Cortex of kidney (tissue), 1 donor: ENCODE measurements around the gene SSBP3.
"Not testable (repeated sequence)": the region's sequence is repeated elsewhere in the genome, so short reads cannot be mapped to it uniquely, and the experiment has no call there.

Experiments
- DNase-seq: peaks from one replicate; lab custom pipeline; 2025; lab: John Stamatoyannopoulos, UW

SSBP3 gene

GRCh38 chr1:54348700-54349021, 57.5 kb downstream of the SSBP3 start:
- DNase-seq = no peak

DNA sequence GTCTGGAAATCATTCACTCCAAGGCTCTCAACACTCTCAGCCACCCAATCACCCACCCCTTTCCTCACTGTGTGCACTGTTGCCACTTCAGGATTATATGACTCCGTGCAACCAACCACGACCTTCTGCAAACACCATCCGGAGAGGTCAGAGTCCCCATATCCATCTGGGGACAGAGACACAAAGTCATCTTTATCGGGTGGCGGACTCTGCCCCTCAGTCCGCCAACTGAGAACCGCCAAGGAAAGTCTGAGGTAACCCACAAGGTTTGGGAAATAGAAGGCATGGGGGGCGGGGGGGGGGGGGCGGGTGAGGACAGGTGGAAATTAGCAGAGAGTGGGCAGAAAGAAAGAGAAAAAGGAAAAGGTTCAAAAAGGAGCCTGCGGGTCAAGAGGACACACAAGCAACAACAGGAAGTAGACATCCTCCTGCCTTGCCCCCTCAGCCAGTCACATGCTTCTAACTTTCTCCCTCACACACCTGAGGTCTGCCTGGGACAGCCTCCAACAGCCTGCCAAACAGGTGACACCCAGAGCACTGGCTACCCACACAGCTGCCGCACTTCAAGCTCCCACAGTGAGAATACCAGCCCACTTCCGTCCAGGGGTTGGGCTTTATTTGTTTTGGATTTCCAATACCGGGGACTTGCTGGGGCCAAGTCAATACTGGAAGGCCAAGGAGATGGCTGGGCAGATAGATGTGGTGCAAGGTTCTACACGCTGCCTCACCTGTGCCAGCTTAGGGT, 58.1 kb downstream of the SSBP3 start:
- DNase-seq = no peak

- DNase-seq = no peak
These were observed 58.8 kb downstream of the SSBP3 start for GRCh38 chr1:54347261-54347954.

- not testable (repeated sequence) for DNase-seq
These were observed 60.6 kb downstream of the SSBP3 start for GRCh38 chr1:54345548-54345947.

GRCh38 chr1:54345116-54345515, 61.1 kb downstream of the SSBP3 start:
- DNase-seq = no peak

DNA sequence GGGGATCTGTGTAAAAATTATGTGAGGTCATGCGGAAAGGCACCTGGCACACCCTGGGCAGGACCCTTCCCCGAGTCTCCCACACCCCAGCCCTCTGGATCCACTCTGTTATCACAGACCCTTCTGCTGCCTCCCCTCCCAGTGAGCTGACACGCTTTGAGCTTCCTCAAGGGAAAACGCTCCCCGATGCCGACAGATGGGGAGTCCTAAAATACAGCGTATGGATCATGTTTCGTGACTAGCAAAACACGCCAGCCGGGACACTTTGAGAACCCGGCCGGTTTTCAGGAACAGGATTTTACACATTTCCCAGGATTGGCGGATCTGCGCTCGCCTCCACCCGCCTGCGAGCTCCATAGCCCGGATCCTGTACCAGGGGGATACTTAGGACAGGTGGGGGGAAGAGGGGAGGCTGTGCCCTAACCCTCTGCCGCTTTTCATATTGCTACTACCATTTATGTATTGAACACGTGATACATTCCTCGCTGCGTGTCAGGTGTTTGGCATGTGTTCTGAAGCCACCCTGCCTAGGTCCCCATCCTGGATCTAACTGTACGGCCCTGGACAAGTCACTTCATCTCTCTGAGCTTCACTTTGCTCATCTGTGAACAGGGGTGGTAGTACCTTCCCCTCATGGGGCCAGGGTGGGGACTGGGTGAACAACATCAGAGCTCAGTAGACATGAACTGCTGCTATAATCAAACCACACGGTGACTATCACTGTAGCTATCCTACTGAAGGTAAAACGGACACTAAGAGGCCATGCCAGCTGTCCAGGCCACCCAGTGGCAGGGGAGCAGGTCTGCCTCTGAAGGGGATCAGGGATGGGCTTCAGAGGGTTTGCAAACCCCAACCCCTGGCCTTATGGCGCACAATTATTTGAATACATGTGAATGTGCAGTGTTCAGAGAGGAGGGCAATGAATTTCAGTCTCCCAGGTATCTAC, 63.2 kb downstream of the SSBP3 start:
- no peak for DNase-seq

DNA sequence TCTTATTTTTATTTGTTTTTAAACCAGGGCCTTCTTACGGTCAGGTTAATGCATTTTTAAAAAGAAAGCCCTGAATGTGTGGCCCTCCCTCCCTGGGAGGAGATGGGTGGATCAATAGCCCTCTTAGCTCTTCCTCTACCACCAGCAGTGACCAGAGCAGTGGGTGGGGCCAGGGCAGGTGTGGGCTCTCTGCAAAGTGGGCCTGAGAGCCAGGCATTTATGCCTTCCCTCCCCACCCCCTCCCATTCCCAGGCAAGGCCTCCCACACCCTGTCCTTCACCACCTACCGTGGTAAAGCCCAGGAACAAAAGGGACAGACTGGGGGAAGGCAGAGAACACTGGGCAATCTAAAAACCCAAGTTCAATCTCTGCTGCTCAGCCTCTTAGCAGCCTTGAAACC, 63.9 kb downstream of the SSBP3 start:
- no peak for DNase-seq

GRCh38 chr1:54341763-54342162, 64.4 kb downstream of the SSBP3 start:
- DNase-seq = no peak

- DNase-seq = no peak
These were observed 65.3 kb downstream of the SSBP3 start for GRCh38 chr1:54340878-54341277.

GRCh38 chr1:54340434-54340833, 65.8 kb downstream of the SSBP3 start:
- DNase-seq = no peak

DNA sequence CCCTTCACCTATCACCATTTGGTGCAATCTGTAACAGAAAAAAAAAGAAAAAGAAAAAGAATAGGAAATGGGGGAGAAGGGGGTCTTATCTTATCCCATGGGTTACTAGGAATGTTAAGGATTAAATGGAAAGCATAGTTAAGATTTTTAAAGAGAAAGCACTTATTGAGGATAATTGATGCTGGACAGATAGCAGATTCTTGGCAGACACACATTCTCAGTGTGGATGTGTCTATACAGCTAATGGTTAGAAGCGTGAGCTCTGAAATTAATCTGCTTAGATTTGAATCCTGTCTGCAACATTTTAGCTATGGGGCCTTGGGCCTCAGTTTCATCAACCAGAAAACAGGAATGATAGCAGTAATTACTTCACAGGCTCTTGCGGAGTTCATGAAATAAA, 67.1 kb downstream of the SSBP3 start:
- no peak for DNase-seq

- DNase-seq = no peak
These were observed 67.7 kb downstream of the SSBP3 start for GRCh38 chr1:54338464-54338863.

DNA sequence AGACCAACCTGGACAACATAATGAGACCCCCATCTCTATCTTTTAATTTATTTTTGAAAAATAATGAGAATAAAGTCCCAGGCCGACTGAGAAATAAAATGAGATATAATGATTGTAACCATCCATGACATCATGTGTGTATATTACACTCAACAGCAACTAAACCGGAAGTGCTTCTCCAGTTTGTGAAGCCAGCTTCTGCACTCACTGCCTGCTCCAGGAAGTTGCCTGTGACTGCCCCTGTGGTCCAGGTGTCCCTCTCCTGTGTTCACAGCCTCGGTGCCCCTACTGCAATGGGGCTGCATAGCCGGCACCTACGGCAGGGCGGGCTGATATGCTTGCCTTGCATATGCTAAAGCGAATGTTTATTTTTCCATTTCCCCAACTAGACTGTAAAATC, 68.3 kb downstream of the SSBP3 start:
- DNase-seq = no peak

DNA sequence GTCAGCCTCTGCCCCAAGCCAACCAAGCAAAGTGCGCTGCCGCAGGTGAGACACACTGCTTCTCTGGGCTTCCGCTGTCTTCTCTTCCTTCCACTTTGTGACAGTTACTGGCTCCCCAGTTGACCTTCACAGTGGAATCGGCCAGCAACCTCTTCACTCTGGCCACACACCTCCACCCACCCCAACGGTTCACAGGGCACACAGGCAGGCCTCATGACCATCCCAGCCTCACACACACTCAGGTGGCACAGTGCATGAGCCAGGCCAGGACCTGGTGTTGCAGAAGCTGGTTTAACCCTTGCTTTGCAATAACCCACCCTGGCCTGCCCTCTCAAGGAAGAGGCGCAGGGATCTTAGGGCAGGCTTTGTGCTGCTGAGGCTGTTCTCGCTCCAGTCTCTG, 69.2 kb downstream of the SSBP3 start:
- no peak for DNase-seq

GRCh38 chr1:54336116-54336515, 70.1 kb downstream of the SSBP3 start:
- no peak for DNase-seq

- no peak for DNase-seq
These were observed 70.5 kb downstream of the SSBP3 start for GRCh38 chr1:54335755-54336108.

DNA sequence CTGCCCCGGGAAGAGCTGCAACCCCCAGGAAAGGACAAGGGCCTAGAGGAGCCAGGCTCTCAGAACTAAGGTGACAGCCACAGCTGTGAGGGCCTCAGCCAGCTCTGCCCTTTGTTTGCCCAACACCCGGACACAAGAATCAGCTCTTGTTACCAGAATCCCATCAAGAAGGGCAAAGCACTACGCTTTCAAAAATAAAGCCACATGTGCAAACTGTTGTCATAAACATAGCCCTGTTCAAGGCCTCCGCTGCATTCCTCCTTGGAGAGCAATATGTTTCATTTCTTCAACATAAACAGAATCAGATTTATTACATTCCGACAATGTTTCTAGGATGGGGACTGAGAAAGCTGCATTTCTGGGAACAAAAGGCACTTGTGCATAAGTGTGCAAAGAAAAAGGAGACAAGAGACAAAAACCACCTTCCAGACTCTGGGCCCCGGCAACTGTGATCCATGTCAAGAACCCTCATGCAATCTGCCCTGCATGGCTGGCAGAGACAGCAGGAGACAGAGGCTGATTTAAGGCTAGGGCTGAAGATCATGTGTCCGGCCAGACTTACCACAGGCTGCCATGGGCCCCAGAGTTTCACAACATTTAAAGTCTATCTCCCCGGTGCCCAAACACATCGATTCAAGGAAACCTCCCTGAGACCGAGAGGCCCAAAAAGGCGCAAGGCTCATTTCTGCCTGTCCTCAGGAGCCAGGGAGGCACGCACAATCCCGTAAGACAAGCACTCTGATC, 71.0 kb downstream of the SSBP3 start:
- DNase-seq = no peak

- no peak for DNase-seq
These were observed 73.2 kb downstream of the SSBP3 start for GRCh38 chr1:54332781-54333585.

DNA sequence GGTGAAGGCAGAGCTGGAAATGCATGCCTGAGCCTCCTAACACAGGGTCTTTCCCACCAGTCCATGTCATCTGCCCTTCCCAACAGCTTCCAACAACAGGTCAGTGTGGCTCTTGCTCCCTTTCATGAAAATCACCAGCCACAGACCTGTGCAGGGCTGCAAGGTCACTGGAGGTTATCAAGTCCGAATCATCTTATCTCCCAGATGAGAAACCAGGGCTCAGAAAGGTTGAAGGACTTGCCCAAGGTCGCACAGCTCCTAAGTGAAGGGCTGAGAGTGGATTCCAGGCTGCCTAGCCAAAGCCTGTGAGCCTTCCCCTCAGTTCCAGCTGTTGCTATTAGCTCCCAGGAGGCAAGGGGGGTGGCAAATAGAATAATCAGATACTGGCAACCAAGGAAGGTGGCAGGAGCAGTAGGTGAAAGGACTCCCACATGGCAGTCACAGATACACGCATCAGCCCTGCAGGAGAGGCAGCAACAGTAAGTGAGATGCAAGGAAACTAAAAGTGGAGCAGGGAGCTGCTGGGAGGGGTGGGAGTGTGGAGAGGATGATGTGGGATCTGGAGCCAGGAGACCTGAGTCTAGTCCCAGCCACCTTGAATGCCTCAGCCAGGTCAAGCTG, 74.2 kb downstream of the SSBP3 start:
- no peak for DNase-seq

DNA sequence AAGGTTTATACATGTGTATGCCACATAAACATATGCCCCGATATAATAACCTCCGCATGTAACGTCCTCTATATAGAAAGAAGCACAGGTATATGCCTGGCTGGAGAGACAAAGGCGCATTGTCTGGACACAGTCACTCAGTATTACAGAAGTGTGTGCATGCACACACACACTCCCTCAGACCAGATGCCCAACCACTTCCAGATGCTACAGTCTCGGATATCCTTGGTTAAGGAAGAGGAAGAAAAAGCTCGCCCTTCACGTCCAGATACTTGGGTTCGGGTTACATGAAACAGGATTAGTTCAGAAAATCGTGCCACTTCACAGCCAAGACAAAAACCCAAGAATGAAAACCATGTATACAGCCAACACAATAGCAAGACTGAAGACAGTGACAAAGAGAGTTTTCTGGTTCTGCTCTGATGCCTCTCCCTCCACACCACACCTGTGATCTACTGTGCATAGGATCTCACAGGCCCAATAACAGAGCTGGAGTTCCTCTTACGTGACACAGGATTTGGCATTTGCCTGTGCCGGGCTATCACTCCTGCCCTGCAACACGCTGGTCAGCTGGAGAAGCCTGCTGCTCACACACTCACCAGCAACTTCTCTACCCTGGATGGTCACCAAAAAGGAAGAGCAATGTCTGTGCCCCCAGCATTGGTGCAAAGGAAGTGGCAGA, 75.0 kb downstream of the SSBP3 start:
- DNase-seq = no peak
